Ectodermal cell (in vitro differentiated cells): Measurements from ENCODE around the gene VPS25.

ENCODE experiments used
- H3K27ac ChIP-seq: 2 replicates; pipeline ENCODE4 v1.7.0; 2013; ENCODE audit warnings: mild to moderate bottlenecking, low read depth, low read length; ENCODE audit not compliant: insufficient read depth, poor library complexity, severe bottlenecking
- H3K27me3 ChIP-seq: 2 replicates; pipeline ENCODE4 v1.7.0; 2013; ENCODE audit warnings: mild to moderate bottlenecking, low read length; ENCODE audit not compliant: insufficient read depth, control insufficient read depth, poor library complexity, severe bottlenecking
- H3K36me3 ChIP-seq: one replicate; pipeline ENCODE4 v1.7.0; 2013; ENCODE audit warnings: low read length; ENCODE audit not compliant: control insufficient read depth, insufficient read depth
- H3K4me1 ChIP-seq: one replicate; pipeline ENCODE4 v1.7.0; 2013; ENCODE audit warnings: low read length; ENCODE audit not compliant: control insufficient read depth, insufficient read depth
- H3K4me3 ChIP-seq: 2 replicates; pipeline ENCODE4 v1.7.0; 2013; ENCODE audit warnings: low read depth, low read length, control low read depth; ENCODE audit not compliant: insufficient read depth
- H3K9me3 ChIP-seq: 2 replicates; pipeline ENCODE4 v1.7.0; 2013; ENCODE audit warnings: mild to moderate bottlenecking, low read length, moderate library complexity; ENCODE audit not compliant: control insufficient read depth
- WGBS, 2 experiments: methylation state at CpG; one replicate each; pipeline ENCODE4 v1.1.7; 2013; ENCODE audit warnings: missing lambda C conversion rate in 2 of 2; 5-methylcytosine and 5-hydroxymethylcytosine counted together

The VPS25 gene

GRCh38 chr17:42748908-42749798 is 24.1 kb upstream of the VPS25 start:
- no peaks in the 10 kb centered on the region for H3K36me3 ChIP-seq
- H3K9me3 ChIP-seq: peaks cover 5% of the 10 kb centered on the region
- WGBS, 2 experiments: 88 to 89% methylated on average over 11 of the region's 11 CpGs
- H3K4me1 ChIP-seq: peaks cover 8% of the 10 kb centered on the region
- H3K27me3 ChIP-seq: peaks cover 18% of the 10 kb centered on the region
- no peak overlapping the region for H3K27ac ChIP-seq
- H3K4me3 ChIP-seq: no peak overlapping the region

- WGBS, 2 experiments: 87 to 91% methylated on average over 3 of the region's 3 CpGs
Observed at GRCh38 chr17:42750739-42751344, 22.4 kb upstream of the VPS25 start.

GRCh38 chr17:42751628-42752027 is 21.6 kb upstream of the VPS25 start:
- Histone ChIP-seq H3K9me3 (no peaks in the 10 kb centered on the region), H3K36me3 (no peaks in the 10 kb centered on the region), H3K4me3 (no peak overlapping the region), H3K27me3 (peaks cover 4% of the 10 kb centered on the region), H3K27ac (no peak overlapping the region), H3K4me1 (peaks cover 8% of the 10 kb centered on the region)
- 97 to 98% methylated on average over 7 of the region's 7 CpGs for WGBS, 2 experiments

More at GRCh38 chr17:42750739-42751344, 22.4 kb upstream of the VPS25 start:
- peaks cover 8% of the 10 kb centered on the region for H3K4me1 ChIP-seq
- peaks cover 9% of the 10 kb centered on the region for H3K27me3 ChIP-seq
- H3K4me3 ChIP-seq: no peak overlapping the region
- no peak overlapping the region for H3K27ac ChIP-seq
- no peaks in the 10 kb centered on the region for H3K36me3 ChIP-seq
- no peaks in the 10 kb centered on the region for H3K9me3 ChIP-seq

GRCh38 chr17:42754782-42755181 is 18.5 kb upstream of the VPS25 start:
- no peak overlapping the region for H3K4me3 ChIP-seq
- peaks cover 18% of the 10 kb centered on the region for H3K27me3 ChIP-seq
- H3K4me1 ChIP-seq: peaks cover 8% of the 10 kb centered on the region
- H3K27ac ChIP-seq: no peak overlapping the region
- no peaks in the 10 kb centered on the region for H3K9me3 ChIP-seq
- H3K36me3 ChIP-seq: no peaks in the 10 kb centered on the region
- 85 to 95% methylated on average over 3 of the region's 3 CpGs for WGBS, 2 experiments

- Histone ChIP-seq H3K4me1 (peaks cover 6% of the 10 kb centered on the region), H3K27me3 (peaks cover 51% of the 10 kb centered on the region), H3K36me3 (no peaks in the 10 kb centered on the region), H3K27ac (no peak overlapping the region), H3K9me3 (no peaks in the 10 kb centered on the region), H3K4me3 (peak overlapping the region; percentile 45)
- 65 to 69% methylated on average over 11 of the region's 11 CpGs for WGBS, 2 experiments
Observed at GRCh38 chr17:42759982-42760651, 13.1 kb upstream of the VPS25 start.

- Histone ChIP-seq H3K4me3 (peak within 1 kb of the TSS; percentile 45), H3K4me1 (peaks cover 6% of the 10 kb centered on the region), H3K27me3 (peaks cover 51% of the 10 kb centered on the region), H3K36me3 (no peaks in the 10 kb centered on the region), H3K9me3 (no peaks in the 10 kb centered on the region), H3K27ac (no peak within 1 kb of the TSS)
- 3% methylated on average over 91 to 92 of the region's 92 CpGs for WGBS, 2 experiments
Observed at GRCh38 chr17:42760652-42761581, 12.3 kb upstream of the VPS25 start, which contains the start of gene RAMP2. Gene RAMP2, plus strand, starts transcription at chr17:42761227. Its CDS starts 35 bp downstream, at chr17:42761262.

- Histone ChIP-seq H3K27ac (no peak overlapping the region), H3K9me3 (no peaks in the 10 kb centered on the region), H3K4me1 (peaks cover 6% of the 10 kb centered on the region), H3K4me3 (peak overlapping the region; percentile 45), H3K27me3 (peaks cover 51% of the 10 kb centered on the region), H3K36me3 (no peaks in the 10 kb centered on the region)
- 78% methylated on average over 12 of the region's 12 CpGs for WGBS, 2 experiments
Observed at GRCh38 chr17:42761638-42762037, 11.6 kb upstream of the VPS25 start.

- H3K4me1 ChIP-seq: no peaks in the 10 kb centered on the region
- H3K27ac ChIP-seq: no peak overlapping the region
- H3K9me3 ChIP-seq: no peaks in the 10 kb centered on the region
- H3K27me3 ChIP-seq: peaks cover 20% of the 10 kb centered on the region
- H3K36me3 ChIP-seq: no peaks in the 10 kb centered on the region
- WGBS, 2 experiments: 91 to 93% methylated on average over 6 of the region's 6 CpGs
- no peak overlapping the region for H3K4me3 ChIP-seq
Observed at GRCh38 chr17:42766124-42766523, 7.1 kb upstream of the VPS25 start.

- H3K27ac ChIP-seq: no peak overlapping the region
- H3K36me3 ChIP-seq: no peaks in the 10 kb centered on the region
- peaks cover 6% of the 10 kb centered on the region for H3K27me3 ChIP-seq
- H3K9me3 ChIP-seq: no peaks in the 10 kb centered on the region
- no peak overlapping the region for H3K4me3 ChIP-seq
- H3K4me1 ChIP-seq: no peaks in the 10 kb centered on the region
Observed at GRCh38 chr17:42767512-42767911, 5.7 kb upstream of the VPS25 start.
